Measurements from ENCODE around the gene FBXO11. TPM values are rescaled to one million over a fixed set of nuclear protein-coding genes. Genes with fewer than 3 reads are reported as not detected.
"Not testable (repeated sequence)": the region's sequence is repeated elsewhere in the genome, so short reads cannot be mapped to it uniquely, and the experiment has no call there.

Gene FBXO11
- total RNA-seq, 2 donors from 2014 or later, result 71.9 to 84.5 TPM

- Mint-ChIP-seq H3K4me1 (peaks cover 28% of the 10 kb centered on the region), H3K27me3 (ENCODE audit: insufficient read depth) (no peaks in the 10 kb centered on the region), H3K27ac (no peak overlapping the region), H3K9me3 (no peaks in the 10 kb centered on the region), H3K4me3 (no peak overlapping the region), H3K36me3 (ENCODE audit: low read depth) (no peaks in the 10 kb centered on the region)
- Histone ChIP-seq H3K27ac (ENCODE audit: low read depth, low read length) (no peak overlapping the region), H3K4me3 (ENCODE audit: low read length) (no peak overlapping the region), H3K36me3 (ENCODE audit: control insufficient read depth, insufficient read depth, low read length) (peaks cover 39% of the 10 kb centered on the region), H3K27me3 (ENCODE audit: control insufficient read depth, insufficient read depth, low read length, poor library complexity, severe bottlenecking) (no peaks in the 10 kb centered on the region), H3K9ac (ENCODE audit: extremely low read depth, low read length, poor library complexity, severe bottlenecking) (no peak overlapping the region), H3K4me1 (ENCODE audit: control insufficient read depth, insufficient read depth, low read length) (peaks cover 4% of the 10 kb centered on the region), H3K9me3 (ENCODE audit: control insufficient read depth, low read length) (no peaks in the 10 kb centered on the region)
- 96% methylated on average over 2 of the region's 2 CpGs; no CpG with 5 or more reads in 1 of the 2 experiments for WGBS, 2 experiments (ENCODE audit: insufficient coverage in 1 of 2, insufficient read length in 1 of 2)
- DNase-seq, result no peak
- TF ChIP-seq CTCF (conservative IDR thresholded peaks at IDR 0.05), result no peak
Observed at GRCh38 chr2:47867205-47867604, 39.1 kb downstream of the FBXO11 start.

- Mint-ChIP-seq H3K4me1 (peaks cover 7% of the 10 kb centered on the region), H3K4me3 (no peak overlapping the region), H3K27me3 (ENCODE audit: insufficient read depth) (no peaks in the 10 kb centered on the region), H3K36me3 (ENCODE audit: low read depth) (peaks cover 4% of the 10 kb centered on the region), H3K9me3 (no peaks in the 10 kb centered on the region), H3K27ac (no peak overlapping the region)
- Histone ChIP-seq H3K27me3 (ENCODE audit: control insufficient read depth, insufficient read depth, low read length, poor library complexity, severe bottlenecking) (no peaks in the 10 kb centered on the region), H3K27ac (ENCODE audit: low read depth, low read length) (no peak overlapping the region), H3K9ac (ENCODE audit: extremely low read depth, low read length, poor library complexity, severe bottlenecking) (no peak overlapping the region), H3K4me1 (ENCODE audit: control insufficient read depth, insufficient read depth, low read length) (no peaks in the 10 kb centered on the region), H3K4me3 (ENCODE audit: low read length) (no peak overlapping the region), H3K9me3 (ENCODE audit: control insufficient read depth, low read length) (no peaks in the 10 kb centered on the region), H3K36me3 (ENCODE audit: control insufficient read depth, insufficient read depth, low read length) (peaks cover 19% of the 10 kb centered on the region)
- WGBS, 2 experiments (ENCODE audit: insufficient coverage in 1 of 2, insufficient read length in 1 of 2), result no CpG with 5 or more reads among the region's 1 CpG
- DNase-seq, result no peak
- TF ChIP-seq CTCF (conservative IDR thresholded peaks at IDR 0.05), result no peak
Observed at GRCh38 chr2:47864566-47864965, 41.7 kb downstream of the FBXO11 start.

DNA sequence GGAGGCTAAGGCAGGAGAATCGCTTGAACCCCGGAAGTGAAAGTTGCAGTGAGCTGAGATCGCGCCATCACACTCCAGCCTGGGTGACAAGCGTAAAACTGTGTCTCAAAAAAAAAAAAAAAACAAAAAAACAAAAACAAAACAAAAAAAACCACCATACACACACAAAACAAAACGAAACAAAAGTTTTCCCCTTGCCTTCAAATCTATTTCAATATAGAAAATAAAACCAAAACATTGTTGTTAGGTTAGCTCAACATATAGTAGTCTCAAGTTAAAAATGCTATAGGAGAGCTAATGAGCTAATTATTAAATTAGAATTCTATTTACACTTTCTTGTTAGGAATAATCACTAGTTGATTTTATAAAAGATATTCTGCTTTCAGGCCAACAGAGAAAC, 43.3 kb downstream of the FBXO11 start:
- Histone ChIP-seq H3K9me3 (ENCODE audit: control insufficient read depth, low read length) (no peaks in the 10 kb centered on the region), H3K9ac (ENCODE audit: extremely low read depth, low read length, poor library complexity, severe bottlenecking) (no peak overlapping the region), H3K4me1 (ENCODE audit: control insufficient read depth, insufficient read depth, low read length) (no peaks in the 10 kb centered on the region), H3K4me3 (ENCODE audit: low read length) (no peak overlapping the region), H3K27me3 (ENCODE audit: control insufficient read depth, insufficient read depth, low read length, poor library complexity, severe bottlenecking) (no peaks in the 10 kb centered on the region), H3K36me3 (ENCODE audit: control insufficient read depth, insufficient read depth, low read length) (peaks cover 13% of the 10 kb centered on the region), H3K27ac (ENCODE audit: low read depth, low read length) (no peak overlapping the region)
- H3K4me1 Mint-ChIP-seq, result peaks cover 10% of the 10 kb centered on the region
- TF ChIP-seq CTCF (conservative IDR thresholded peaks at IDR 0.05), result no peak
- no peak overlapping the region for H3K27ac Mint-ChIP-seq
- DNase-seq, result no peak
- no peak overlapping the region for H3K4me3 Mint-ChIP-seq
- 80 to 97% methylated on average over 2 to 6 of the region's 6 CpGs for WGBS, 2 experiments (ENCODE audit: insufficient coverage in 1 of 2, insufficient read length in 1 of 2)
- no peaks in the 10 kb centered on the region for H3K27me3 Mint-ChIP-seq (ENCODE audit: insufficient read depth)
- H3K36me3 Mint-ChIP-seq (ENCODE audit: low read depth), result peaks cover 4% of the 10 kb centered on the region
- no peaks in the 10 kb centered on the region for H3K9me3 Mint-ChIP-seq

GRCh38 chr2:47853067-47853777, 53.1 kb downstream of the FBXO11 start:
- peaks cover 15% of the 10 kb centered on the region for H3K4me1 Mint-ChIP-seq
- not testable (repeated sequence) for H3K36me3 Mint-ChIP-seq (ENCODE audit: low read depth); H3K9me3 ChIP-seq (ENCODE audit: control insufficient read depth, low read length); H3K27me3 ChIP-seq (ENCODE audit: control insufficient read depth, insufficient read depth, low read length, poor library complexity, severe bottlenecking); H3K9me3 Mint-ChIP-seq; H3K27ac Mint-ChIP-seq; H3K27me3 Mint-ChIP-seq (ENCODE audit: insufficient read depth); H3K4me3 Mint-ChIP-seq; DNase-seq; H3K9ac ChIP-seq (ENCODE audit: extremely low read depth, low read length, poor library complexity, severe bottlenecking); H3K36me3 ChIP-seq (ENCODE audit: control insufficient read depth, insufficient read depth, low read length); H3K27ac ChIP-seq (ENCODE audit: low read depth, low read length); H3K4me1 ChIP-seq (ENCODE audit: control insufficient read depth, insufficient read depth, low read length); H3K4me3 ChIP-seq (ENCODE audit: low read length)
- 81 to 89% methylated on average over 5 to 7 of the region's 8 CpGs for WGBS, 2 experiments (ENCODE audit: insufficient coverage in 1 of 2, insufficient read length in 1 of 2)

All from endodermal cell (in vitro differentiated cells).